Activated T-cell treated with anti-CD3 and anti-CD28 coated beads for 48 hours (primary cell): Measurements from ENCODE around the gene GADL1.

Source experiments
- DNase-seq: peaks from one replicate; pipeline ENCODE4 v3.0.0-alpha.2; 2020; ENCODE audit warnings: low read depth

The GADL1 gene

DNA sequence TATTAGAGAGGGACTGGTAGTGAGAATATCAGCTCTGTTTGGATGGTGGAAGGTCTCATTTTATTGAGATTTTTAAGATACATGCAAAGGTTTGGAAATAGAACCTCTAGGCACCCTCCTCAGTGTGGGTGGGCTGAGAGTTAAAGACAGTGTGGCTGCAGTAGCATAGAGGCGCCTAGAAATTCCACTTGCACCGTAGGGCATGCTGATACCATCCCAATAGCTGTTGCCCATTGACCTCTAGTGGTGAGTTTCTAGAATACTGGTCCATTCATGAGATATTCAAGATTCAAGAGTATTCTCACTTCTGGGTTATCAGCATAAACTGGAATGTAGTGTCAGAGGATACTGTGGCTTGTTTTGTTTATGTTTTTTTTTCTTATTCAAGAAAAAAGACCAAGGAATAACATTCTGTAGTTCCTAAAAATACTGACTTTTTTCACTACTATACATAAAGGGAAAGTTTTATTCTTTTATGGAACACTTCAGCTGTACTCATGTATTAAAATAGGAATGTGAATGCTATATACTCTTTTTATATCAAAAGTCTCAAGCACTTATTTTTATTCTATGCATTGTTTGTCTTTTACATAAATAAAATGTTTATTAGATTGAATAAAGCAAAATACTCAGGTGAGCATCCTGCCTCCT is 200.9 kb downstream of the GADL1 start:
- DNase-seq, result no peak

DNA sequence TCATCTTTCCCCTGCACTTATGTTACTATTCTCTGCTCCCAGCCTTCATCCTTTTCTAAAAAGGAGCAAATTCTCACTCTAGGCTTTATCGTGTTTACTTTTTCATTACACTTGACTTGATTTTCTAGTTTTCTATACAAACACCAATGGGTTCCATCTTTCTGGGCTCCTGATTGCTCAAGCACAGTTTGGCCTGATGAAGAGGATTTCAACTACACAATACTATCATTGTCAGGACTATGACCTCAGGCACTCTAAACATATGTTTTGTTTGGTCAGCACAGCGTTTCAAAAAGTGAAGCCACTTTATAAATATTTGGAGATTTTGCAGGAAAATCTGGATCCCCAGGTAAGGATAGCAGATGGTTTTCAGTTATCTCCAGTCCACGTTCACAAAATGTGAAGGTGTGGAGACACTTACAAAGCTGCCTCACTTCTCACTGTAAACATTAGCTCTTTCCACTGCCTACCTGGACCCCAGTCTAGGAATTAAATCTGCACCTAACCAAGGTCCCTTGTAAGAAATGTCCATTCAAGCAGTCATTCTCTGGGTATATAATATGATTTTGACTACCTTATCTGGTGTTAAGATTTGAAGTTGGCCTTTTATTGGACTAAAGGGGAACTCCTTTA is 201.8 kb downstream of the GADL1 start:
- DNase-seq, result no peak

DNA sequence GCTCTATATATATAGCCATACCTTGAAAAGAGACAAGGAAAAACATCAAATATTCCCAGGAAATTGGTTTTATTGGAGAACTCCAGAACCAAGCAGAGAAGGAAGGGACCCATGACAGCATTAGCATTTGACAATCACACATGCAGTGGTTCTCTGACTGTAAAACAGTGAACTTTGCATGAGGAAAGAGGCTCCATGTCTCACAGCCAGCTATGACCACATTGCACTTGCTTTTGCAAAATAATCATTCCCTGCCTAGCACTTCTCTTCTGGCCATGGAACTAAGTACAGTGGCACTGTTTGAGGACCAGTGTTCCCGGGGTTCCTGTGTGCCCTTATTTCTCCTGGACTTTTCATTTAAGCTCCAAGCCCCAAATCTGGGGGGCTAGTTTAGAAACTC is 202.5 kb downstream of the GADL1 start:
- no peak for DNase-seq

DNA sequence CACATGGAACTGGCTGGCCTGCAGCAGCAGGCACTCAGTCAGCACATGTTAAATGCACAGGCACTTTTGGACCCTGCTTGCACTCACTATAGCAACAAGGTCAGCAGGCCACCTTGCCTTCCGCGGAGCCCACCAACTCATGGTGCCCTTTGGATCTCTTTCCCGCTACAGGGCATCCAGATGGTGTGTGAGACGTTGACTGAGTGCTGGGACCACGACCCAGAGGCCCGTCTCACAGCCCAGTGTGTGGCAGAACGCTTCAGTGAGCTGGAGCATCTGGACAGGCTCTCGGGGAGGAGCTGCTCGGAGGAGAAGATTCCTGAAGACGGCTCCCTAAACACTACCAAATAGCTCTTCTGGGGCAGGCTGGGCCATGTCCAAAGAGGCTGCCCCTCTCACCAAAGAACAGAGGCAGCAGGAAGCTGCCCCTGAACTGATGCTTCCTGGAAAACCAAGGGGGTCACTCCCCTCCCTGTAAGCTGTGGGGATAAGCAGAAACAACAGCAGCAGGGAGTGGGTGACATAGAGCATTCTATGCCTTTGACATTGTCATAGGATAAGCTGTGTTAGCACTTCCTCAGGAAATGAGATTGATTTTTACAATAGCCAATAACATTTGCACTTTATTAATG is 203.1 kb downstream of the GADL1 start:
- no peak for DNase-seq

DNA sequence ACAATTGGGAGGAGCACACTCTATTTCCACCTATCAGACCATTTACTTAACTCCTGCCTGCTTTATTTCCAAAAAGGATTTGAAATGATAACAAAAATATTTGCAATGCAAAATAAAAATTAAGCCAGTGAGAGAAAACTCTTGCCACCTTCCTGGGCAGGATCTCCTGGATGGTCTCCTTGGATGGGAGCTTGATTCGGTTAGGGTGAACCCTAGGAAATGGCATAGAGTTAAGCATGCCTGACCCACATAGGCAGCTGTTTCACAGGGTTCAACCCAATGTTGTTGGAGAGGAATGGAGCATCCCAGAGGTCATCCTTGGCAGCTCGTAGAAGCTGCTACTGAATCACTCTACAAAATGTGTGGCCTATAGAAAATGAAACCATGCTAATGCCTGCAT is 204.3 kb downstream of the GADL1 start:
- no peak for DNase-seq

DNA sequence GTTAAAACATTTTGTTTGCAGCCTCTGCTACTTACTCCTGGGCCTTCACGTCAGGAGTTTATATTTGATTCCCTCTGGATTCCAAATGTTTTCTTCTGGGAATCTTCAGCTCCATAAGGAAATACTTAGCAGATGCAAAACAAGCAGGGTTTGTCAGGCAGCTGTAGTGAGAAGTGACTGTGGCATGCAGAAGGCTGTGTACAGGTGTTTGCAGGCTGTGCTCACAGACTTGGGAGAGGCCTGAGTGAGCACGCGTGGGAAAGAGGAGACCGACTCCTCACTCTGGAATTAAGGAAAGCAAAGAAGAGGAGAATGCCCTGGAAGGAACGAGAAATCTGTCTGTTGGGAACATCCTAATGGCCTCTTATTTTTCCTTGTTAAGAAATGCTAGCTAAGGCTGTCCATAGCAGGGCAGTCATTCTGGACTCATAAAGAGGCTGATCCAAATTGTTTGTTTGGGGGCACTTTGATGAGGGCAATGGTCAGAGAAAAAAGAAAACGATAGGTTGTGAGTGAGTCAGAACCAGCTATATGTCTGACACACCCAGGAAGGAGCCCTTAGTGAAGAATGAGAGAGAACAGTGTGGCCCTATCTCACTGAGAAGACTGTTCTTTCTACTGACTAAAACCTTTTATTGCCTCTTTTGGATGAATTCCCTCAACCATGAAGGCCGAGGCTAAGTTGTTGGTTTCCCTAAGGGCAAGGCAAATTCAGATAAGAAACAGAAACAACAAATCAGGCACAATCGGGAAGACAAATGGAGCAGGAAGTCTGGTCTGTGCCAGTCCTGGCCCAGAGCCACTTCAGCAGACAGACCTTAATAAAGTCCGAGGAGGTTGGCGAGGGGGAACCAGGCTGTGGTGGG is 205.5 kb downstream of the GADL1 start:
- DNase-seq, result no peak

DNA sequence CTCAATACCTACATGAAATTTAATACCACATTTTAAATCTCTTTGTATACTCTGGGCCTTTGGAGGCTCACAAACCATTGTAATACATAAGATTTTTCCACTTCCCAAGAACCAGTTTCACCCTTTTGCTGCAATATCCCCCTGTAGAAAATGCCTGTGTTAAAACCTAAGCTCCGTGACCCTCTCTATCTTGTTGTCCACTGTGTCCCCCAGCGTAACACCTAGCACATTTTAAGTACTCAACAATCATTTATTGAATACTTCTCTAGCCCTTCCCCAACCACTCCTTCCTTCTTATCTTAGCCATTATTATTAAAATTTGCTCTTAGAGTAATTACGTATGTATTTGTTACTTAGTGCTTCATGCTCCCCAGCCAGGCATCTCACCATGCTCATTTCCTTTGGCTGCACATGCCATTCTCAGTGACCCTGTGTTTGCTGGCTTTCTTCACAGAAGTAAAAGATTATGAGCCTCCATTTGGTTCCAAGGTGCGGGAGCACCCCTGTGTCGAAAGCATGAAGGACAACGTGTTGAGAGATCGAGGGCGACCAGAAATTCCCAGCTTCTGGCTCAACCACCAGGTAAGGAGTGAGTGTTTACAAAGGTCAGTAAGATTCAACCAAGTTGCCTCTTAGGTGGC is 206.4 kb downstream of the GADL1 start:
- no peak for DNase-seq

DNA sequence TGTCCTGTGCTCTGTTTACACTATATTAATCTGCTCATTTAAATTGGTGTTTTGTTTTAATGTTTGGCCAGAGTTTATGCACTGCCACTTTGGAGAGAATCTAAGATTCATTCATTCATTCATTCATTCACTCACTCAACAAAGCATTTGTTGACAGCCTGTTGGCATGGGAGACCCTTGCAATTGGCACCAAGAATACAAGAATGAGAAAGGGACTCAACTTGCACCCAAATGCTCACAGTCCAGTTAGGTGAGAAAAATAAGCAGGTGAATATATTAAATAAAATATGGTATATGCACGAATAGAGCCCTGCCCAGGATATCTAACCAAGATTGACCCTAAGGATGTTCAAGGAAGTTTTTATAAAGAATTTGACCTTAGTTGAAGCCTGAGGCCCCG is 207.7 kb downstream of the GADL1 start:
- no peak for DNase-seq

DNA sequence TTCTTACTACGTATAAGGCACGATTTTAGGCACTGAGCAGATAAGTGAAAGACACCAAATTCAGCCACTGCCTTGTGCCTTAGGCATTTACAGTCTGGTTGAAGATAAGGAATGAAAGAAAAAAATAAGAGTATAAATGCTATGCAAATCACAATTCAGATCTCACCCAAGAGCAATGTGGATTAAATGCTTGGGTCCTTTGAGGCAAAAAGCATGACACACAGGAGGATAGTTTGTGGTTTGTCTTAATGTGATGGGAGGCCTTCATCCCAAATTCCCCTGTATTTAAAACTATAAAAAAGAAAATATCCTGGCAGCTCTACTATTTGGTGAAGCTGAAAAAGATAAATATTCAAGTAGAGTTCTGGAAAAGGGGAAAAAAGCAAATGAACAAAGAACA is 208.3 kb downstream of the GADL1 start:
- DNase-seq, result no peak

DNA sequence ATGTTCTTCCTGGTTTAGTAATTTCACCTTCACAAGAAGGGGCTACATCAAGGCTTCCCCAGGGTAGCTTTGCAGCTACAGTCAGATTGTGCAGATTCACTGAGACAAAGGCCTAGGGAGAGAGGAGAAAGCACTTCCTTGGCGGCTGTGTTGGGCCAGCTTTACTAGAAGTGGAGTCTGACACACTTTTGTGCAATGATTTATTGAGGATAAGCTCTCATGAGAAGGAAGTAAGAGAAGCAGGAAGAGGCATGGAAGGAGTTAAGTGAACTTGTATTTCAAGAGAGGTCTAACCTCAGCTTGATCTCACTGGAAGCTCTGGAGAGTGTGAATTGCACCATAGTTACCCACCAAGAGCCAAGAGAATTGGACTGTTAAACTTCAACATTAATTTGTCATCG is 209.2 kb downstream of the GADL1 start:
- no peak for DNase-seq

DNA sequence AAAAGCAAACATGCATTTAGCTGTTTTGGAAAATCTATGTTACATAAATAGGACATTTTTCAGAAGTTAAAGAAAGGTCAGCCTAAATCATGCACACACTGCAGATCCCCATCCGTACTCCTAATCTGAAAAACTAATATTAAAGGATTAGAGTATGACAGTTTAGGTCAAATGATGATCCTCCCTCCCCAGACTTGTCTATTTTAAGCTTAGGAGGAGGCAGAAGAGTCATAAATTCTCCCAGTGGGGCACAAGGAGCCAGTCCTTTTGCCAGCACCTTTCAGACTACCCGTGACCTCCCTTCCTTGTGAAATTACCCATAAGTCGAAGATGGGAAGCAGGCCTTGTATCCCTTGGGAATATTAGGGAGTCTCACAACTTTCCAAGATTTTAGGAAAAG is 210.1 kb downstream of the GADL1 start:
- DNase-seq, result no peak

DNA sequence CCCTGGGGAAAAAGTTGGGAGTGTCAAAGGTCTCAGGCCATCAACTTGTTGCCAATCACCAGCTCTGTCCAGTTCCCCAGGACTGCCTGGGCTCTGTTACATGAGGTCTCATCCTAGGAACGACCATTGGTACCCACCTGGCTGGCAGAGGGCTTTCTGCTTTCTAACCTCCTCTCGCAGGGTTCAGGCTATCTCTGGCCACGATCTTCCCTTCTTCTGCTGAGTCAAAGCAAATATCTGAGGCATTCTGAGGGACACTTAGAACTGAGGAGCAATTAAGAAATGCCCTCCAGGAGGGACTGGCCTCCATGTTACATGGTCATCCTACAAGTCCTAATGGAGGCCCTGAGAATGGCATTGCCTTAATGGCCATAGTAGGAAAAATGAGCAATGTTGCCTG is 210.7 kb downstream of the GADL1 start:
- DNase-seq, result no peak

DNA sequence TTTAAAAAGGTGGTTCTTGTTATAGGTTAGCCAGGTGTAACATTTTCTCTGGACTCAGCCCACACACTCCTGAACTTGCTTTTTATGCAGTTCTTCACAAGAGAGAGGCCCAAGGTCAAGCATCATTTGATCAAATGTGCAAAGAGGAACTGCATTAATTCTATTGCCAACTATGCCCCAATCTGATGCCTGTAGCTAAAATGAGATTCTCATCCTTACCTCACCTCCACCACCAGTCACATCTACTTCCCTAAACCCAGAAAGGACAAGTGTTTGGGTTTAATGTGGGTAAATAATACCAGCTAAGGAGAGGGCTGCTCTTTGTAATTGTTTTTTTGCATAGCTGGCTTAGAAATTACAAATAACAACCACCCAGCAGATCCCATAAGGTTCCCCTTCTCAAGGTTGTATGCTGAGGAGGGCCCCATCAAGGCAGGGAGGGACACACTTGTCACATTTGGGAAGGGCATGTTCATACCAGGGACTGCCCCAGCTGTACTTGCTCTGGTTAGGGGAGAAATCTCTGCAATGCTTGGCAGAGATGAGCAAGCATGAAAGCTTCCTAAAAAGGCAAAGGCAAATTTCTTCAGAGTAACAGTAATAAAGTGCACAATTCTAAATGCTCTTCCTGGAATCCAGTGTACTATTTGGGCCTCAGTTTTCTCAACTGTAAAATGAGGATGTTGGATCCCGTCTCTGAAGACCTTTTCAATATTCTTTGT is 211.9 kb downstream of the GADL1 start:
- no peak for DNase-seq

DNA sequence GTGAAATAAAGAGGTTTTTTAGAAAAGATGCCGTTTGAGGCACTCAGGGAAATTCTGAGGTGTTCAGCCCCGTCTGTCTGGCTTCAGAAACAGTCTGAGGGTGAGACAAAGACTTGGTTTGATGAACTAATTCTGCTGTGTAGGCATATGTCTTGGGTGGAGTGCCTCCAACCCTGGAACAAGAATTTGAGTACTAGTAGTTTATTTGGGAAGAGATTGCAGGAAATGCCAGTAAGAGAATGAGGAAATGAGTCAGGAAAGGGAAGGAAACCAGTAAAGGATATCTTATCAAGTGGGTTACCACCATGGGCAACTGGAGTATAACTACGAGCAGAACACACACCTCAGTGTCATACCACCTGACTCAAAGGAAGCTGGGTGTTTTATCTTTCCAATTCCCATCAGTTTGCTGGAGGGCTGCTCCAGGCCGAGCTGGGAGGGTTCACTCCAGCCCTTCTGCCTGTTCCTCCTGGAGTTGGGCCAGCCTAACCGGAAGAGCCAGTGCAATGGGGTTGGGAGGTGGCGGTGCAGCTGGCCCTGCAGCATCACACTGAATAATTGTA is 212.7 kb downstream of the GADL1 start:
- DNase-seq, result no peak

DNA sequence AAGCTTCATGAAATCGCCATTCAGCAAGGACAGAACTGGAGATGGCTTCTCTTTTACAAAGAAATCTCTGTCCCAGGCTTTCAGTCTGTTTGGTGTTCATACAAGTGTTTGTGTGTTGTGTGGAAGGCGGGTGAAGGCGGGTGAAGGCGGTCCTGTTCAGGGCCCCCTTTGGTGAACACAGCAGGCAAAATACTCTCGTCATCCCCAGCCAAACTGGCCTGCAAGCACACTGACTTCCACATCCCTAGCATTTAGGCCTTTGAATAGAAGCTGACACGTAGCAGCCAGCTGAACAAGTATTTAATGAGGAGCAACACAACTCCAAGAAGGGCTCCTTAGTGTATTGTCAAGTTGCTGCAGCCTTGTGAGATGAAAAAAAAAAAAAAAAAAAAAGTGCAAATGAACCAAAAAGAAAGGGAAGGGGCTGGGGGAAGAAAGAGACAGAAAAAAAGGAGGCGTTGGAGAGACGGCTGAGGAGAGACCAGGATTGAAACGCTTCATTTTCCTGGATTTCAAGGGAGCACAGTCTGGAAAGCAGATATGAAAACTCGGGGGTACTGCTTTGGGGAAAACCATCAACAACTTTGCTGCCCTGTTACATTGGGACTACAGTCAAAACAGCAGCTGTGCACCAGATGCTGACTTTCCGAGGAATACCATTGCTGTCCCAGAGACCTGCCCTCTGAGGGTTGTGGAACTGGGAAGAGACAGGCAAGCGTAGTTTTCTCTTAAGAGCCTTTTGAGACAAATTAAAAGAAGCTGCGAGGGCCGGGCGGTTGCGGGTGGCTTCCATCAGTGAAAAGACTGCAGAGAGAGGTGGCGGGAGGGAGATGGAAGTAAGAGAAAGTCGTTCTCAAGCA is 213.4 kb downstream of the GADL1 start:
- DNase-seq, result no peak

DNA sequence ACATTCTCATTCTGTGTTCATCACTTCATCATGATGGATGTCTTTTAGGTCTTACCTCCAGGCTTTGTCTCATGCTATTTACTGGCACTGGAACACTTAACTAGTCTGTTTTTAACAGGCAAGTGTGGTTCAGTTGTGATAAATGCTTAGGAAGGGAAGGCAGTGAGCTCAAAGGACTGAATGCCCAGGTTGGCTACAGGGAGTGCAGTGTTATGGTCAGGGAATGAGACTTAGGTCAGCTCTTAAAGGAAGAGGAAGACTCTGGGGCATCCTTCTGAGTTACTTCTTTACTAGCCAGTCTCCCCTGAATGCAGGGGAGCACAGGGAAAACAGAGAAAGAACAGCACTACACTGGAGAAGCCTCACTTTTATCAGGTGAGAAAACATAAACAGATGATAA is 215.4 kb downstream of the GADL1 start:
- no peak for DNase-seq

DNA sequence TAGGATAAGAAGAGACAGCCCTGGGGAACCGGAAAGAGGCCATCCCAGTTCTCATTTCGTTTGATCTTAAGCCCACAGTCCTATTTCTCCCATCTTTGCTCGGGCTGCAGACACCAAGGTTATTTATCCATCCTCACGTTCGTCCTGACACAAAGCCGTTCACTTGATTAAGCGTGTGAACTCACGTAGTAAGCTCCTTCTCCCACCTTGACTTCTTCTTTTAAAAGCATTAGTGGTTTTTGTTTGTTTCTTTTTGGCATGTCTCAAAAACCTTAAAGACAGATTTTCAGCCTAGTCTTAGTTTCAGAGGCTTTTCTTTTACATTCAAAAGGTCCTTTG is 217.1 kb downstream of the GADL1 start:
- DNase-seq, result no peak

DNA sequence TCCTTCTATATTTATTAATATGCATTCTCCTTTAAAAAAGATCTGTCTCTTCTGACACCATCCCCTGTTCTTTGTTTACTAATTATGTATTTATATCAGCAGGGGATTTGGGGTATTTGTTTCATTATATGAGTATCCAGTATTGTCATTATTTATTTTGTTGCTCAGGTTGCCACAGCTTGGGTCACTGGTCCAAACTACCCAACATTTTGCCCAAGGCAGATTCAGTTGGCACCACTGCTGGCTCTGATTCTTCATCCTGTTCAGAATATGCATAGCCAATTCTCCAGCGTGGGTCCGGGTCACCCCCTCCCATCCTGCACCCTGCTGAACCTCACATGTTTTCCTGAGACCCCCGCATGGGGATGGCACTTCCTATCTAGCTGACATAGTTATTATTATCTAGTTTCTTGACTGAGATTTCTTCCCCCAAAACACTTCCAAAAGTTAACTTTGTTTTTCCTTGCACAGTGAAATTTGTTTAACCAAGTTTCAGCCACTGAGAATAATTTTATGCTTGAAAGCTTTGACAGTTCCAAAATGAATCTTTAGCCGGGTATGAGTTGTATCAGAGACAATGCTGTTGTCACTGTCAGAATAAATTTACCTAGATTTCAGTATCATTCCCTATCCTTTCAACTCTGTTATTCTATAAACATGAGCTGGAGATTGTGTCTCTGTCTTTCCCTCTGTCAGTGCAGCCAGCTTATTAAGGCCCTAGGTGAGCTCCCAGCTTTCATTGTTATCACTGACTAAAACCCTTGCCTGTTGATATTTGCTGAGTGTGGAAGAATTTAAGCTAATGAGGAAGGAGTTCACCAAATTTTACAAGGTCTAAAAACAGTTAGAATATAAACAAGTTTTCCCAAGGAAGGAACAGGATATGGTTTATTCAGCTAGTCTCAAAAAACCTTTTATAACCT is 217.8 kb downstream of the GADL1 start:
- no peak for DNase-seq
